H9 (cell line): ENCODE results near the gene PPARA. TPM values are rescaled to one million over a fixed set of nuclear protein-coding genes. Genes with fewer than 3 reads are reported as not detected.

Experiments used
- DNase-seq: peaks from one replicate; pipeline ENCODE4 v3.0.0-alpha.2; 2017
- H2AFZ ChIP-seq: one replicate; pipeline ENCODE4 v1.6.1; 2013; ENCODE audit warnings: mild to moderate bottlenecking, low read length, control low read depth, moderate library complexity
- H2AK5ac ChIP-seq: 2 replicates; pipeline ENCODE4 v1.6.1; 2013; ENCODE audit warnings: low read length, control low read depth, mixed read lengths; ENCODE audit not compliant: insufficient read length
- H2BK120ac ChIP-seq: one replicate; pipeline ENCODE4 v1.6.1; 2013; ENCODE audit warnings: low read depth, mild to moderate bottlenecking, low read length, control low read depth, inconsistent platforms; ENCODE audit not compliant: poor library complexity, severe bottlenecking
- H2BK12ac ChIP-seq: 2 replicates; pipeline ENCODE4 v1.6.1; 2013; ENCODE audit warnings: low read length, control low read depth, mixed read lengths, low read depth; ENCODE audit not compliant: insufficient read length
- H2BK15ac ChIP-seq: 2 replicates; pipeline ENCODE4 v1.6.1; 2013; ENCODE audit warnings: low read depth, low read length, control low read depth
- H2BK20ac ChIP-seq: one replicate; pipeline ENCODE4 v1.6.1; 2013; ENCODE audit warnings: low read depth, mild to moderate bottlenecking, low read length, control low read depth, inconsistent platforms; ENCODE audit not compliant: poor library complexity, severe bottlenecking
- H2BK5ac ChIP-seq: 2 replicates; pipeline ENCODE4 v1.6.1; 2013; ENCODE audit warnings: low read length, control low read depth, mixed read lengths; ENCODE audit not compliant: insufficient read length
- H3K14ac ChIP-seq: 2 replicates; pipeline ENCODE4 v1.6.1; 2013; ENCODE audit warnings: low read length, control low read depth; ENCODE audit not compliant: insufficient read depth
- H3K18ac ChIP-seq: 2 replicates; pipeline ENCODE4 v1.6.1; 2013; ENCODE audit warnings: low read depth, mild to moderate bottlenecking, mixed read lengths, low read length, control low read depth; ENCODE audit not compliant: insufficient read length
- H3K23ac ChIP-seq: 2 replicates; pipeline ENCODE4 v1.6.1; 2013; ENCODE audit warnings: low read length, control low read depth, mixed read lengths, low read depth; ENCODE audit not compliant: insufficient read length
- H3K23me2 ChIP-seq: 2 replicates; pipeline ENCODE4 v1.6.1; 2013; ENCODE audit warnings: low read depth, mild to moderate bottlenecking, mixed read lengths, low read length, control low read depth; ENCODE audit not compliant: insufficient read length, poor library complexity, severe bottlenecking
- H3K27ac ChIP-seq: 2 replicates; pipeline ENCODE4 v1.5.1; 2013; ENCODE audit warnings: low read length, control low read depth, mixed read lengths, low read depth; ENCODE audit not compliant: insufficient read length
- H3K27me3 ChIP-seq: 2 replicates; pipeline ENCODE4 v1.6.1; 2013; ENCODE audit warnings: low read length, control low read depth, inconsistent platforms; ENCODE audit not compliant: insufficient read depth
- H3K4ac ChIP-seq: 2 replicates; pipeline ENCODE4 v1.6.1; 2013; ENCODE audit warnings: low read depth, mild to moderate bottlenecking, control low read depth, inconsistent platforms, low read length, moderate library complexity
- H3K4me1 ChIP-seq: 2 replicates; pipeline ENCODE4 v1.6.1; 2013; ENCODE audit warnings: low read length, control low read depth, inconsistent platforms; ENCODE audit not compliant: insufficient read depth
- H3K4me2 ChIP-seq: 2 replicates; pipeline ENCODE4 v1.6.1; 2013; ENCODE audit warnings: low read length, control low read depth, mixed read lengths; ENCODE audit not compliant: insufficient read length, insufficient read depth
- H3K56ac ChIP-seq: 2 replicates; pipeline ENCODE4 v1.6.1; 2013; ENCODE audit warnings: low read depth, mild to moderate bottlenecking, mixed read lengths, low read length, control low read depth; ENCODE audit not compliant: insufficient read length
- H3K79me1 ChIP-seq: 2 replicates; pipeline ENCODE4 v1.6.1; 2013; ENCODE audit warnings: low read depth, mild to moderate bottlenecking, moderate library complexity, low read length, control low read depth, inconsistent platforms; ENCODE audit not compliant: insufficient read depth, poor library complexity, severe bottlenecking
- H3K79me2 ChIP-seq: 2 replicates; pipeline ENCODE4 v1.6.1; 2013; ENCODE audit warnings: low read length, control low read depth, inconsistent platforms; ENCODE audit not compliant: insufficient read depth
- H3K9ac ChIP-seq: 2 replicates; pipeline ENCODE4 v1.6.1; 2013; ENCODE audit warnings: low read length, control low read depth, mixed read lengths; ENCODE audit not compliant: insufficient read length; ENCODE audit errors: extremely low read depth
- H3K9me3 ChIP-seq: one replicate; pipeline ENCODE4 v1.6.1; 2013; ENCODE audit warnings: low read depth, low read length, inconsistent platforms; ENCODE audit not compliant: control insufficient read depth
- H3T11ph ChIP-seq: one replicate; pipeline ENCODE4 v1.6.1; 2013; ENCODE audit warnings: mild to moderate bottlenecking, low read length, control low read depth, inconsistent platforms
- H4K20me1 ChIP-seq: one replicate; pipeline ENCODE4 v1.6.1; 2013; ENCODE audit not compliant: control insufficient read depth, insufficient read length, insufficient read depth
- H4K5ac ChIP-seq: 2 replicates; pipeline ENCODE4 v1.6.1; 2013; ENCODE audit warnings: low read depth, mild to moderate bottlenecking, mixed read lengths, low read length, control low read depth; ENCODE audit not compliant: insufficient read length
- H4K8ac ChIP-seq: replicated peaks from 2 replicates; pipeline ENCODE4 v1.6.1; 2013; ENCODE audit warnings: low read length, control low read depth, mixed read lengths, low read depth; ENCODE audit not compliant: insufficient read length
- H4K91ac ChIP-seq: 2 replicates; pipeline ENCODE4 v1.6.1; 2013; ENCODE audit warnings: low read depth, mild to moderate bottlenecking, moderate library complexity, mixed read lengths, low read length, control low read depth; ENCODE audit not compliant: insufficient read length
- H3K27ac Mint-ChIP-seq, 3 experiments: 2 replicates in 2 of 3; 3 replicates in 1 of 3; pipeline ENCODE4 v1.8.0; 2020 to 2021; ENCODE audit warnings: mixed read lengths in 3 of 3, mild to moderate bottlenecking in 1 of 3, moderate library complexity in 1 of 3
- H3K27me3 Mint-ChIP-seq: 2 replicates; pipeline ENCODE4 v1.8.0; 2021; ENCODE audit warnings: low read depth, mild to moderate bottlenecking, moderate library complexity, mixed read lengths
- H3K36me3 Mint-ChIP-seq, 3 experiments: 2 replicates in 2 of 3; 3 replicates in 1 of 3; pipeline ENCODE4 v1.8.0; 2020 to 2021; ENCODE audit warnings: low read depth in 3 of 3, mixed read lengths in 3 of 3; ENCODE audit not compliant: insufficient read depth in 1 of 3
- H3K4me1 Mint-ChIP-seq, 2 experiments: 2 replicates each; pipeline ENCODE4 v1.8.0; 2020; ENCODE audit warnings: mixed read lengths in 2 of 2
- H3K4me3 Mint-ChIP-seq, 2 experiments: 2 replicates in 1 of 2; 3 replicates in 1 of 2; pipeline ENCODE4 v1.8.0; 2020 to 2021; ENCODE audit warnings: mild to moderate bottlenecking in 2 of 2, mixed read lengths in 2 of 2, moderate library complexity in 1 of 2
- H3K9me3 Mint-ChIP-seq, 2 experiments: 2 replicates in 1 of 2; 3 replicates in 1 of 2; pipeline ENCODE4 v1.8.0; 2020; ENCODE audit warnings: mild to moderate bottlenecking in 2 of 2, mixed read lengths in 2 of 2, moderate library complexity in 1 of 2
- WGBS: extraction: QIAGEN DNeasy Blood & Tissue Kit; methylation state at CpG from one replicate; pipeline ENCODE4 v1.1.7; 2013; ENCODE audit warnings: missing lambda C conversion rate, low lambda C conversion rate, mixed read lengths; ENCODE audit not compliant: insufficient read length; ENCODE audit errors: extremely low coverage; 5-methylcytosine and 5-hydroxymethylcytosine counted together
- total RNA-seq: library from RNA; stranded (reverse); gene quantifications from 2 replicates; pipeline ENCODE4 v1.2.1, GENCODE V29; 2021
- TF ChIP-seq, protein P1 (sequence below): fragments of 200-600 bp; sonication (generic); conservative IDR thresholded peaks from 3 replicates; pipeline ENCODE4 v1.8.0; 2021; ENCODE audit warnings: antibody characterized with exemption, mild to moderate bottlenecking

PPARA gene
- total RNA-seq, 1 experiment from 2014 or later: 7.3 TPM

DNA sequence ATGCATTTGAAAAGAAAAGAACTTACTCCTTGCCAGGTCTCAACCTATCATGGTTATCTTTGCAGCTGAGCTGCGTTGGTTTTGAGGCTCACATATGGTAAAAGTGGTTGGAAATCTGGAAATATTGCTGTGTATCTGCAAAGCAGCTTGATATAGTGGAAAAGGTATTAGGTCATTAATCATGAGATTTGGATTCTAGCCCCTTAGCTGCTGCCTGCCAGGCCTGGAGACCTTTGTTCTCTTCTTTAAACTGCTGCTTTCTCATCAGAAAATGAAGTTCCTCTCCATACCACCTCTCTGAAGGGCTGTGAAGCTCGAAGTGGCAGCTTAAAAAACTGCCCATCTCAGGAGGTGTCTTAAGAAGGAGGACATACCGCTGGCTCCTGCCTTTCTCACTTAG, 5.7 kb downstream of the PPARA start:
- H3K36me3 Mint-ChIP-seq: peaks cover 2 to 9% (median 4%) of the 10 kb centered on the region in 3 experiments; a peak in 6 of 7 replicates
- no peak overlapping the region for H2BK5ac ChIP-seq

More for the DNA sequence above, 5.7 kb downstream of the PPARA start:
- Mint-ChIP-seq H3K27me3 (peaks cover 18% of the 10 kb centered on the region), H3K4me3 (no peak overlapping the region), H3K9me3 (no peaks in the 10 kb centered on the region), H3K4me1 (peaks cover 0 to 2% of the 10 kb centered on the region in 2 experiments; a peak in 1 of 4 replicates), H3K27ac (no peak overlapping the region)
- no peak overlapping the region for H2AFZ ChIP-seq
- no peak overlapping the region for H2BK120ac ChIP-seq
- no peak overlapping the region for H3K14ac ChIP-seq
- H3T11ph ChIP-seq: no peak overlapping the region
- H3K9ac ChIP-seq: no peak overlapping the region
- H4K5ac ChIP-seq: no peak overlapping the region
- H3K4ac ChIP-seq: no peak overlapping the region
- H3K79me2 ChIP-seq: no peaks in the 10 kb centered on the region
- no peak overlapping the region for H3K56ac ChIP-seq
- no peaks in the 10 kb centered on the region for H3K4me1 ChIP-seq
- H3K23me2 ChIP-seq: peaks cover 5% of the 10 kb centered on the region
- H3K18ac ChIP-seq: no peak overlapping the region
- no peak overlapping the region for H4K91ac ChIP-seq
- H2AK5ac ChIP-seq: no peak overlapping the region
- TF ChIP-seq, protein P1, sequence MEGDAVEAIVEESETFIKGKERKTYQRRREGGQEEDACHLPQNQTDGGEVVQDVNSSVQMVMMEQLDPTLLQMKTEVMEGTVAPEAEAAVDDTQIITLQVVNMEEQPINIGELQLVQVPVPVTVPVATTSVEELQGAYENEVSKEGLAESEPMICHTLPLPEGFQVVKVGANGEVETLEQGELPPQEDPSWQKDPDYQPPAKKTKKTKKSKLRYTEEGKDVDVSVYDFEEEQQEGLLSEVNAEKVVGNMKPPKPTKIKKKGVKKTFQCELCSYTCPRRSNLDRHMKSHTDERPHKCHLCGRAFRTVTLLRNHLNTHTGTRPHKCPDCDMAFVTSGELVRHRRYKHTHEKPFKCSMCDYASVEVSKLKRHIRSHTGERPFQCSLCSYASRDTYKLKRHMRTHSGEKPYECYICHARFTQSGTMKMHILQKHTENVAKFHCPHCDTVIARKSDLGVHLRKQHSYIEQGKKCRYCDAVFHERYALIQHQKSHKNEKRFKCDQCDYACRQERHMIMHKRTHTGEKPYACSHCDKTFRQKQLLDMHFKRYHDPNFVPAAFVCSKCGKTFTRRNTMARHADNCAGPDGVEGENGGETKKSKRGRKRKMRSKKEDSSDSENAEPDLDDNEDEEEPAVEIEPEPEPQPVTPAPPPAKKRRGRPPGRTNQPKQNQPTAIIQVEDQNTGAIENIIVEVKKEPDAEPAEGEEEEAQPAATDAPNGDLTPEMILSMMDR: no peak
- no peak overlapping the region for H3K4me2 ChIP-seq
- WGBS: no CpG with 5 or more reads among the region's 3 CpGs
- no peak for DNase-seq
- no peaks in the 10 kb centered on the region for H3K79me1 ChIP-seq
- peaks cover 5% of the 10 kb centered on the region; the same call in 1 of the 2 replicates for H3K27me3 ChIP-seq
- no peak overlapping the region for H2BK15ac ChIP-seq
- H2BK20ac ChIP-seq: no peak overlapping the region
- no peaks in the 10 kb centered on the region for H4K20me1 ChIP-seq
- no peak overlapping the region for H3K27ac ChIP-seq
- no peaks in the 10 kb centered on the region for H3K9me3 ChIP-seq
- H2BK12ac ChIP-seq: no peak overlapping the region
- no peak overlapping the region for H4K8ac ChIP-seq
- H3K23ac ChIP-seq: no peak overlapping the region
